Posterior vena cava (tissue), 2 donors: Measurements from ENCODE around the gene GTF2I. TPM values are rescaled to one million over a fixed set of nuclear protein-coding genes. Genes with fewer than 3 reads are reported as not detected.
"Not testable (repeated sequence)": the region's sequence is repeated elsewhere in the genome, so short reads cannot be mapped to it uniquely, and the experiment has no call there.

Experiments used
- DNase-seq: peaks from one replicate; pipeline ENCODE4 v3.0.0-alpha.2; 2020; ENCODE audit warnings: low spot score
- intact Hi-C, 2 donors: fragments of 100-400 bp; cut with DNase I; formaldehyde crosslinking; loops; one replicate each; pipeline versions ENCODE4 v1.14.1 to v1.14.2; 2022 to 2023
- total RNA-seq, 2 donors: library from RNA; stranded (reverse); fragmentation: NEBNext Ultra II Directional; extraction: Animal tissue kit (Norgen Biotek cat#: 25700); gene quantifications; one replicate each; pipeline ENCODE4 v1.2.1, GENCODE V29; 2021
- donor health status: DM: yes; HTN: yes; CAD: no.
- donor health status: DM: yes; HTN: yes; CAD: no.

The GTF2I gene
- total RNA-seq, 2 donors from 2014 or later: 113 to 119 TPM

- intact Hi-C loops: no loop called here
- peak; percentile 70 for DNase-seq
Measured at GRCh38 chr7:74655324-74655723, 2.2 kb upstream of the GTF2I start.

- intact Hi-C loops: no loop called here
- DNase-seq: peak; percentile 10
Measured at GRCh38 chr7:74655768-74656440, 1.6 kb upstream of the GTF2I start.

- intact Hi-C loops: no loop called here
- DNase-seq: peak; percentile 80
Measured at GRCh38 chr7:74656441-74656836, 1.1 kb upstream of the GTF2I start.

GRCh38 chr7:74656837-74657691 is 454 bp upstream of the GTF2I start:
- intact Hi-C loops: no loop called here
- peak; percentile 100 for DNase-seq

GRCh38 chr7:74658178-74659004 is 873 bp downstream of the GTF2I start:
- peak; percentile 96 for DNase-seq
- intact Hi-C loops: no loop called here

- intact Hi-C loops: not testable (repeated sequence)
- DNase-seq: peak; percentile 71
Measured at GRCh38 chr7:74660202-74660601, 2.7 kb downstream of the GTF2I start.

- intact Hi-C loops: not testable (repeated sequence)
- DNase-seq: peak; percentile 40
Measured at GRCh38 chr7:74661836-74662794, 4.6 kb downstream of the GTF2I start.

GRCh38 chr7:74665296-74665938 is 7.9 kb downstream of the GTF2I start:
- peak; percentile 50 for DNase-seq
- intact Hi-C loops: no loop called here

GRCh38 chr7:74667013-74667412 is 9.5 kb downstream of the GTF2I start:
- intact Hi-C loops, DNase-seq: not testable (repeated sequence)

GRCh38 chr7:74667520-74667919 is 10.0 kb downstream of the GTF2I start:
- intact Hi-C loops: not testable (repeated sequence)
- peak; percentile 19 for DNase-seq

GRCh38 chr7:74671602-74672001 is 14.1 kb downstream of the GTF2I start:
- intact Hi-C loops: no loop called here

GRCh38 chr7:74672343-74672915 is 14.9 kb downstream of the GTF2I start:
- intact Hi-C loops: no loop called here

More at GRCh38 chr7:74671602-74672001, 14.1 kb downstream of the GTF2I start:
- DNase-seq: peak; percentile 9

GRCh38 chr7:74674166-74674565 is 16.6 kb downstream of the GTF2I start:
- DNase-seq: no peak
- intact Hi-C loops: no loop called here

More at GRCh38 chr7:74672343-74672915, 14.9 kb downstream of the GTF2I start:
- no peak for DNase-seq

GRCh38 chr7:74682829-74683228 is 25.3 kb downstream of the GTF2I start:
- intact Hi-C loops: no loop called here
- DNase-seq: no peak

- DNase-seq: no peak
- intact Hi-C loops: no loop called here
Measured at GRCh38 chr7:74683799-74684198, 26.3 kb downstream of the GTF2I start.

GRCh38 chr7:74684473-74684872 is 27.0 kb downstream of the GTF2I start:
- no peak for DNase-seq
- intact Hi-C loops: no loop called here

GRCh38 chr7:74684921-74685320 is 27.4 kb downstream of the GTF2I start:
- intact Hi-C loops: no loop called here
- no peak for DNase-seq

- DNase-seq: no peak
- intact Hi-C loops: no loop called here
Measured at GRCh38 chr7:74690474-74690873, 33.0 kb downstream of the GTF2I start.
